DMS79 treated with DMSO at 0.1 percent for 48 hours (cell line): ENCODE results near the gene BNIP1.

Source experiments
- DNase-seq: peaks from one replicate; lab custom pipeline; 2025; lab: John Stamatoyannopoulos, UW

Gene BNIP1

DNA sequence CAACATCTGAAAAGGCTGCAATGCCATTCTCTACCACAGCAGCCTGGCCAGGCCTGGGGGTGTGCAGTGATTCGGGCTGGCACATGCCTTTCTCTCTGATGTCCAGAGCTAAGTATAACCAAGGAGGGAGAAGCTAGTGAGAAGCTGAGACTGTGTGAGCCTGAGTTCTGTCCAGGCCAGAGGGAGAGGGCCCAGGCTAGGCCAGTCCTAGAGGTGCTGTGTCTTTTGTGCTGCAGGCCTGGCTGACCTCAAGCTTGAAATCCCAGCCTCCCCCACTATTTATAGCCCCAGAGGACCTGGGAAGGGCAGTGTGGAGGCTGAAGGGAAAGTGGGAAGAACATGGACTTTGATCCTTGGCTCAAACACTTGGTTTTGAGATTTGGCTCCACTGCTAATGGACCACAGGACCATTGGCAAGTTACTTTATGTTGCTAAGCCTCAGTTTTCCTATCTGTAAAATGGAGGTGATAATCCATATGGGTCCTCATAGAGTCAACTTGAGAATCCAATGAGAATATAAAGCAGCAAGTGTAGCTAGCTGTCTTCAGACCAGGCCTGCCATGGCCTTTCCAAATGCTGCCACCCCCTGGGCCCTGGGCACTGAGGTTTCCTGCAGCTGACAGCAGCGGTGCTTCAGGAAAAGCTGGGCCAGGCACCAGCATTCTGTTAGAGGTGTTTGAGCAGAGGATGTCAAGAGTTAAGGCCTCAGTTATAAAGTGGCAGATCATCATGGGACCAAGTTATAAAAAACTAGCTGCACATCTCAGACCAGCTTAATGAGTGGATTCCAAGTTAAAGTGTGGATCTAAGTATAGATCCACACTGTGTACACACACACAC is 21.1 kb downstream of the BNIP1 start:
- no peak for DNase-seq

DNA sequence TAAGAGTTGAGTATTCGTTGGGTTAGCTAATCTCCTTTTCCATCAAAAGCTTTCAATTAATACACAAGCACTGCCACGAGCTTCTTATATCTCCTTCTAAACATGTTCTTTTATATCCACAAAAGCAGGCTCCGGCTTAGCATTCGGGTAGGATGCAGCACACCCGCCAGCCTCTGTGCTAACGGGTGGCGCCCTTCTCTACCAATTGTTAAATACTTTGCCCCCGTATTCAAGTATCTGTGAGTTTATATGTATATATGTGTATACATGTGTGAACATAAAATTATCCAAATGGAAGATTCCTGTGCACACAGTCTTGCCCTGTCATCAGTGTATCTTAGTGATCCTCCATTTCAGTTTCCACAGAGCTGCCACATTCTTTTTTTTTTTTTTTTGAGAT is 27.8 kb downstream of the BNIP1 start:
- DNase-seq: no peak

DNA sequence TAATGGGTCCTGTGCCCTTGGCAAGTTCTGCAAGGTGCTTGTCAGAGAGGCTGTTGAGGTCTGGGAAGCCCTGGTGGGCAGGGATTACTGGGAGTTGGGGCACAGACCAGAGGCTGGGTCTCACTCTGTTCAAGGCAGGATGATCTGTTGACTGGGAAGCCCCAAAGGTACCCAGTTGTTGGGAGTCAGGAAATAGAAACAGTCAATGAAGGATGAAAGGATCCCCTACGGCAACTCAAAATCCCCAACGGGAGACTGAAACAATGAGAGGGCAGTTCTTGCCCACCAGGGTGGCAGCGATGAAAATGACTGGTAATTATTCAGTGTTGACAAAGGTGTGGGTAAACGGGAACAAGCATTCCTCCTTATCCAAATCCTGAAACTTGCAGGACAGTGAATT is 31.2 kb downstream of the BNIP1 start:
- DNase-seq: no peak

DNA sequence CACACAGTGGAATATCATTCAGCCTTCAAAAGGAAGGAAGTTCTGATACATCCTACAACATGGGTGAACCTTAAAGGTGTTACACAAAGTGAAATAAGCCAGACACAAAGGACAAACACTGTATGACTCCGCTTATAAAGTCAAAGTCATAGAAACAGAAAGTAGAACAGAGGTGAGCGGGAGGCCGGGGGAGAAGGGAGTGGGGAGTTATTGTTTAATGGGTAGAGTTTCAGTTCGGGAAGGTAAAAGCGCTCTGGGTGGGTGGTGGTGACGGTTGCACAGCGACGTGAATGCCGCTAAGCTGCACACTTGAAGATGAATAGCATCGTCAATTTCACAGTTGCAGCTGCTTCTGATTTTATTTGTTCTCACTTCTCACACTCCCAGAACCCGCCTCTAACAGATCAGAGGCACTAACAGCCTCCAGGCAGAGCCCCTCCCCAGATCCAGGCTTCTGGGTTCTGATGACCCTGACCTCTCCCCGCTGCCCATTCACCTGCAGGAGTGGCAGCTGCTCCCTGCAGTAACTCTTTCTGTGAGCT is 34.1 kb downstream of the BNIP1 start:
- no peak for DNase-seq

DNA sequence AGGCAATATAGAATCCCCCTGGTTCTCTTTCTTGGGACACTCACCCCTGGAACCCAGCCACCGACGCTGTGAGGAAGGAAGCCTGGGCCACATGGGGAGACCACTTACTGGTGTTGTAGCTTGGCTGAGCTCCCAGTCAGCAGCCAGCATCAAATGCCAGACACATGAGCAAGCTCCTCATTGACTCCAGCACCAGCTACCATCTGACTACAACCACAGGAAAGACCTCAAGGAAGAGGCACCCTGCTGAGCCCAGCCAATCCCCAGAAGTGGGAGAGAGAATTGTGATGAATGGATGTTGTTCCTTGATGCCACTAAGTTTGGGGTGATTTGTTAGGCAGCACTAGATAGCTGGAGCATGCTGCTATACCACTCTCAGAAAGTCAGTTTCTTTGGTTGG is 36.0 kb downstream of the BNIP1 start:
- no peak for DNase-seq

DNA sequence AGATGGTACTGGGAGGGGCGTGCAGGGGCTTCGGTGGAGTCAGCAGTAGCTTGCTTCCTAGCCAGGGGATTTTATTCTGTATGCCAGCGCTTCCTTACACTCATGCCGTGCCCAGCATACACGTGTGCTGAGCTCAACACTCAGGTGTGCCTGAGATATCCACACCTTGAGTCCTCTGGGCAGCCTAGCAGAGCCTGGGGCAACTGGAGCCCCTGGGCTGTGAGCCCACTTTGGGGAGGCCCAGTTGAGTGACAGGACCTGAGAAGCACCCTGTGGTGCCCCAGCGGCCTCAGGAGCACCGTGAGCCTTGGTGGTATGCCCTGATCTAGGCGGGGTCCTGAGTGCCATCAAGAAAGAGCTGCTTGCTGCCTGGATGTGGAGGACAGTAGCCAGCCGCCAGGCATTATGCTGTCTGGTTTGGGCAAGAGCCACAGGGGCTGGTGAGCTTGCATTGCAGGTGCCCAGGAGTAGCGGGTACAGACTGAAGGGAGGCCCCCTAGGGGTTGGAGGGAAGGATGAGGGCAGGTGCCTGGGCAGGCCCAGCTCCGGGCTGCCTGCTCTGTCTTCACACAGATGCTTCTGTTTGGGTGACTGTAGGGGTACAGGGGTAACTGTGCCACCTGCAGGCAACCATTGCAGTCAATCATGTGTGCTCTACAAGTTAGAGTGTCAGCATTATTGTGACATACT is 42.9 kb downstream of the BNIP1 start:
- DNase-seq: no peak

DNA sequence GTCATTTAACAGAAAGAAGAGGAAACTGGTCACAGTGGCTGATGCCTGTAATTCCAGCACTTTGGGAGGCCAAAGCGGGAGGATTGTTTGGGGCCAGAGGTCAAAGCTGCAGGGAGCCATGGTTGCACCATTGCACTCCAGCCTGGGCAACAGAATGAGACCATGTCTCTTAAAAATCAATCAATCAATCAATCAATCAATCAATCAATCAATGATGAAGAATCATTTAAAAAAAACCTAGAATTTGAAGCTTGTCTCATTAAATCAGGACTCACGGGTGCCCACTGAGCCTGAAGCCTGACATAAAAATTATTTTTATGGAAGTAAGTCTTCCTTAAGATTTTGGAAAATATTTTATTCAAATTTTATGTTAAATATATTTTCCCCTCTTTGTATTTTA is 43.9 kb downstream of the BNIP1 start:
- no peak for DNase-seq

DNA sequence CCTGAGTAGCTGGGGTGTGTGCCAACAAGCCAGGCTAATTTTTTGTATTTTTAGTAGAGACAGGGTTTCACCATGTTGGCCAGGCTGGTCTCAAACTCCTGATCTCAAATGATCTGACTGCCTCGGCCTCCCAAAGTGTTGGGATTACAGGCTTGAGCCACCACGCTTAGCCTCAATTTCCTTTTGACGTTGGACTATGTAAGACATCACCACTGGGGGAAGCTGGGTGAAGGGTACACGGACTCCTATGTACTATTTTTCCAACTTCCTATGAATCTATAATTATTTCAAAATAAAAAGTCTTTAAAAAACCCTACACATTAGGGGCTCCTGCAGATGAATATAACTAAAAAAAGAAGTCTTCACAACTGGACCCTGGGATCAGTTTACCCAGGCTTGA is 46.7 kb downstream of the BNIP1 start:
- DNase-seq: no peak

DNA sequence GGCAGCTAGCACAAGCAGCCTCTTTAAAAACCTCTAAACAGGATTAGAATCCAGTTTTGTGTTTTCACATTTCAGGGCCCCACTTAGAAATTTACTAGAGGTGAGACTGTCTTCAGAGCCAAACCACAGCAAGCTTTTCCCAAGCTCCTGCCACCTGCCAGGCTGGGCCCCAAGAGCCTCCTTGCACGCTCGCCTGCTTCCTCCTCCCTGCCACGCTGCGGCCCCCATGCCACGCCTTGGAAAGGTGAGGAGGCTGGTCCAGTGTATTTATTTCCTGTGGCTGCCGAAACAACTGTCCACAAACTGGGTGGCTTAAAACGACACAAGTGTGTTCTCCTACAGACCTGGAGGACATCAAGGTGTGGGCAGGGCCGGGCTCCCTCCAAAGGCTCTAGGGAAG is 47.2 kb downstream of the BNIP1 start:
- DNase-seq: peak; percentile 41

DNA sequence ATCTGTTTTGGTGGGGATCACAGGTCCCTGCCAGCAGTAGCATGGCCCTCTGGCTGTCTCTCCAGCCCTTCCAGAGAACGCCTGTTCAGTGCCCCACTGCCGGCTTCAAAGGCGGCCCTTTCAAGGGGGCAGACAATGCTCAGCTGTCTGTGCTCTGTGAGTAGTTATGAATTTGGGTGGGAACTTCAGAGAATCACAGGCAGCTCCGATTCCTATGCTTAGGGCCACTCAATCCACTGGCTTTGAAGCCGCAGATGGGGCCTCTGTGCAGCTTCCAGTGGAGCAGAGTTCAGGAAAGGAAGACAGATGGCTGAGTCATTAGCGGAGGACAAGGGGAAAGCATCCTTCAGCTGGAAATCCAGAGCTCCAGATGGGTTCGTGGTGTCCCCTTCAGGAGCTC is 48.2 kb downstream of the BNIP1 start:
- no peak for DNase-seq

DNA sequence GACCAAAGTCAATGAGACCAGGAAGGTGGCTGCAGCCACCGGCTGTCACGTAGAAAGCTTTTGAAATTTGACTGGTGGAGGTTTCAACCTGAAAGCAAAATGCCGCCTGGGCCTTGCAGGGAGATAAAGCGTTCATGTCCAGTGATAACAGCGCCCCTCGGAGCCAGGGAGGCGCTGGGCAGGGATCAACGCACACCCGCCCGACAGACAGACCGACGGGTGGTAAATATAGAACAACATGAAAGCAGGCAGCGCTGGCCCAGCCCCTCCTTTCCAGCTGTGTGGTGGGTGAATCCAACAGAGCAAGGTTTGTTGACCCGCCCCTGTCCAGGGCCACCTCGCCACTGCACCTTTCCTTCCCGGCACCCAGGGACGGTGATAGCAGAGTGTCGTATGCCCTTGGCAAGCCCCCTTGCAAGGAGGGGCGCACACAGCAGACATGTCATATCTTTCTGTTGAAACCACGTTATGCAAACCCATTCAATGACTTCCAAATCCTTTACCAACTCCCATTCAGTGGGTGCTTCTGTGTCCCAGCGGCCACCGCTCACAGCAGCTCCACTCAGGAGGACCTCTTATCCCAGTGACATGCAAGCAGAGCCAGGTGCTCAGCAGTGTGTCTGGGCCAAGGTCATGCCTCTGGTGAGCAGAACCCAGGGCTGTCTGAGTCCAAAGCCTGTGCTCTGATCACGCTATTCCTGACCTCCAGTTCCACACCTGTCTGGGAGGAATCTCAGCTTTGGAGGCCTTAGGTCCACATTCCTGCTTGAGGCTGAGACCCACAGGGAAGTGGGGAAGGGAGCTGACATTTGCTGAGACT is 52.0 kb downstream of the BNIP1 start:
- no peak for DNase-seq

DNA sequence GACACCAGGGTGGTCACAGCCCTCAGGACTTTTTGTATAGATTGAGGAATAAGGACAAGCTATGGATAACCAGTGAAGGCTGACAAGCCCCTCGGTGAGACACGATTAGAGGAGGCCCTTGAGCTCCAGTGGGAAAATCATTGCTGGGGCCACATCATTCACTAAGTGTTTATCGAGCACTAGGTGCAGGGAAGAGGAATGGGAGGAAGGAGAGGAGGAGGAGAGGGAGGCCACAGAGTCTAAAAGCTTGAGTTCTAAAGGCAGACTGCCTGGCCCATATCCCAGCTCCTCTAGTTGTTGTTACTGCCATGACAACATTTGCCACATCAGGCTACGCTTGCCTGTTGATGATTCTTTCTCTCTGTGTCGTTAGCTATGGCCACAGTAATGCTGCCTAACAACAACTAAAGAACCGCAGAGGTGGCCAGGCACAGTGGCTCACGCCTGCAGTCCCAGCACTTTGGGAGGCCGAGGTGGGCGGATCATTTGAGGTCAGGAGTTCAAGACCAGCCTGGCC is 53.1 kb downstream of the BNIP1 start:
- DNase-seq: no peak

DNA sequence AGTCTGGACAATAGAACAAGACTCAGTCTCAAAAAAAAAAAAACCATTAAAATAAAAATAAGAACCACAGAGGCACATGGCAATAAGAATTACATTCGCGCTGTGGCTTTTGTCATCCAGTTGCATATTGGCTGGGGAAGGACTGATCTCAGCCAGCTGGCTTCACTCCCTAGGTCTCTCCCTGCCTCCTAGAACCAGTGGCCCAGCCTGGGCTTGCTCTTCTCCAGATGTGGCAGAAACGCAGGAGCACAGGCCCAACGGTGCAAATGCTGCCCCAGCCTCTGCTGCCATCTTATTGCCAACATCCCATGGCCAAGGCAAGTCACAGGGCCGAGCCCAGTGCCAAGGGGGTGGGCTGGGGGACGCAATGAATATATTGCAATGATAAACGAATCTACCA is 53.7 kb downstream of the BNIP1 start:
- no peak for DNase-seq

DNA sequence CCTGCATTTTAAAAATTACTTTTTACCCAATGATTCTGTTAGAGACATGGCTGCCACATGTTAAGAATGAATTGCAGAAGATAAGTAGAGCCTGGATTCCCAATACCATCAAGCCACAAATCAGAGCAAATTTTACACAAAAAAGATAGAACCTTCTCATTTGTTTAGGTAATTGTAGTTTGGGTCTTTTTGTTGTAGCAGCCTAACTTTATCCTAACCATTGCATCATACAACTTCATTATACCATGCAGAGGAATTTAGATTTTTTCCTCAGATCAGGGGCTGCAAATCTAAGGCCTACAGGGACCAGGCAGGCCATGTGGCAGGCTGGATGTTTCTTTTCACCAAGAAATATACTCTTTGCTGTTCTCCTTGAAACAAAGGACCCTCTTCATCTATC is 56.0 kb downstream of the BNIP1 start:
- DNase-seq: no peak

DNA sequence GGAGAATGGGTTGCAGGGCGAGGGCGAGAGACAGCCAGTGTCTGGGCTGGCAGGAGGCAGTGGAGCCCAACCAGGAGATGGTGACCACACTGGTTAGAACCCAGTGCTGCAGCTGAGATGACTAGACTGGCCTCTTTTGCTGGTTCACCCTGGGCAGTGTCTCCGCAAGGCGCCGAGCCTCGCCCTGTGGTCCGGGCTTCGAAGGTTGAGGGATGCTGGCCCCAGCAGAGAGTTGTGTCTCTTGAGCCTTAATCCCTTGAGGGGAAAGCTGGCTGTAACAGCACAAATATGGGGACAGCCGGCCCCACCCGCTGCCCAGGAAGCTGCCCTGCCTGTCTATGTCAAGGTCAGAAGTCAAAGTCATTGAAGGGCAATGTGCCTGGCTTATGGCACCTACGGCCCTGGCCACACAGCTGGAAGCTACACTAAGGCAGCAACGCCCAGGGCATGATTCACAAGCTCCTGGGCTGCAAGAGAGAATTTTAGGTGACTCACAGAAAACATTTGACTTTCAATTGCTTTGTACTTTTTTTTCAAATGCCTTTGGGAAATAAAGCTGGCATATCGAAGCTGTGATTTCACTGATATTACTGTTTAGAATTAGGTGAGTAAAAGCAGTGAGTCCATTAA is 57.4 kb downstream of the BNIP1 start:
- DNase-seq: no peak

DNA sequence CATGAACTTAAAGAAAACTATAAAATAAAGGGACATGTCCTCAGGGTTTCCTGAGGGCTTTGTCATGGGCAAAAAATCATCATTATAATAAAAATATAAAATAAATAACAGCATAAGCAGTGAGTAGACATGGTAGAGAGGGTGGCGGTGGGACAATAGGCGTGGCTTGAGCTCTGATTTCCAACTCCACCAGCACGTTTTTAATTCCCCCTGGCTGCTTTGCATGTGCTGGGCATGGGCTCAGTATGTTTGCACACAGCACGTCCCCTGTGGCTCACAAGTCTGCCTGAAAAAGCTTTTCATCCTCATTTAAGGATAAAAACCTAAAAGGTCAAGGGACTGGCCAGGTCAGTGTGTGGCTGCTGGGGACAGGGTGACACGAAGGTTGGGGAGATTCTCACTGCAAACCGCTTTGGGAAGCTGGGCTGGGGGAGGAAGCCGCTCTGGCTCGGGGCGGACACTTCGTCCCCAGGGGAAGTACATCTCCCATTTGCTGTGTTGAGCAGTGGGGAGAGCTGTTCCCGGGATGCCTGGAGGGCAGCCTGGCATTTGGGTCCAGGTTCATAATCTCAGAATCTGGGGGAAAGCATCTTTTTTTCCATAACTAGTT is 58.0 kb downstream of the BNIP1 start:
- DNase-seq: no peak

DNA sequence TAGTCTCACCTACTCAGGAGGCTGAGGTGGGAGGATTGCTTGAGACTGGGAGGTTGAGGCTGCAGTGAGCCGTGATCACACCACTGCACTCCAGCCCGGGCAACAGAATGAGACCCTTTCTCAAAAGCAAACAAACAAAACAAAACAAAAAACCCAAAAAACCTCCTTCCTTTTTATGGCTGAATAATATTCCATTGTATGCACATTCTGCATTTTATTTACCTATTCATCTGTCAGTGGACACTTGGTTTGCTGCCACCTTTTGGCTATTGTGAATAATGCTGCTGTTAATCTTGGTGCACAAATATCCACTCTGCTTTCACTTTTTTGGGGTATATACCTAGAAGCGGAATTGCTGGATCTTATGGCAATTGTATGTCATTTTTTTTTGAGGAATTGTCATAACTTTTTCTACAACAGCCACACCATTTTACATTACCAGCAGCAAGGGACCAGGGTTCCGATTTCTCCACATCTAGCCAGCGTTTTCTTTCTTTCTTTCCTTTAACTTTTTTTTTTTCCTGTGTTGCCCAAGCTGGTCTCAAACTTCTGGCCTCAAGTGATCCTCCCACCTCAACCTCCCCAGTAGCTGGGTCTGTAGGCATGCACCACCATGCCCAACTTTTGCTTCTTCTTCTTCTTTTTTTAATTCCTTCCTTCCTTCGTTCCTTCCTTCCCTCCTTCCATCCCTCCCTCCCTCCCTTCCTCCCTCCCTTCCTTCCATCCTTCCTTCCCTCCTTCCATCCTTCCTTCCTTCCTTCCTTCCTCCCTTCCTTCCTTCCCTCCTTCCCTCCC is 60.1 kb downstream of the BNIP1 start:
- DNase-seq: no peak

DNA sequence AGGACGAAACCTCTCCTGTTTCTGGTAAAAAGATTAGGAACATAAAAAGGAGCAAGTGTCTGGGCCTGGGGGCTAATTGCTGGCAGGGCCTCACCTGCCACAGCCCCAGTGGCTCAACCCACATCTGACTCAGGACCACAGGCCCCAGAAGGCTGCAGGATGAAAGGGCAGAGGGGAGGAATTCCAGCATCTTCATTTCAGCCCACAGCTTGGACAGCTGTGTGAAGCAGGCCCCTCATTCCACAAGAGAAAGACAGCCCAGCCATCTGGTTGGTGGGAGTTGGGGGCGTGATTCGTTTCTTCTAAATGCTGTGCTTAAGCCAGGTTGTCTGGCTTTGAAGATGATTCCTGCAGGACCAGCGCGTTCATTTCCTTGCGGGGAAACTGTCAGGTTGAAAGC is 61.6 kb downstream of the BNIP1 start:
- DNase-seq: no peak

DNA sequence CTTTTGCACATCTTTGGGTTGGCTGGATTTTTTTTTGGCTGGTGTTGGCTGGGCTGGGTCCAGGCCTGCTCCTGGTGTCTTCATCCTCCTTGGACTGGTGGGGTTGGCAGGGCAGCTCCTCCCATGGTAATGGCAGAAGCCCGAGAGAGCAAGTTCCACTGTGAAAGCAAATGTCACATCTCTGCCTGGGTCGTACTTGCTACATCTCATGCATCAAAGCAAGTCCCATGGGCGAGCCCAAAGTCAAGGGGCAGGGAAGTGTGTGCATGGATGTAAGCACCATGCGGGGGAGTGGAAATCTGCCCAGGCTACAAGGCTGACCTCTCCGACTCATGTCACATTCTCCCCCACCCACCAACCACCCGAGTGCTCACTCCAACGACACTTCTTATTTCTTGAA is 64.0 kb downstream of the BNIP1 start:
- no peak for DNase-seq

DNA sequence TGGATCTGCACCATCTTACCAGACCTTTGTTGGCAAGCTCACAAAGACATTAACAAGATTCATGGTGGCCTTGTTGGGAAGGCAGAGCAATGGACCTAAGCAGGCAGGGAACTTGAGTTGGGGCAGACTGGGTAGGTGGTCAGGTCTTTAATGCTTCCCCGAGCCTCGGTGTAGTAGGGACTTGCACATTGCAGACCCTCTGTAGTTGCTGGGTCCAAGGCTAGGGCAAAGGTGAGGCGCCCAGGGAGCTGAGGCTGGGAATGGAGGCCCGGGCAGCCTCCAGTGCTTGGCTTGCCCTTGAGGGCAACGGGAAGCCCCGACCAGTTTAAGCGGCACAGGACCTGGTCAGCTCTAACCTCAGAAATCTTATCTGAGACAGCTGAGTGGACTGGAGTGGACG is 66.5 kb downstream of the BNIP1 start:
- DNase-seq: no peak

DNA sequence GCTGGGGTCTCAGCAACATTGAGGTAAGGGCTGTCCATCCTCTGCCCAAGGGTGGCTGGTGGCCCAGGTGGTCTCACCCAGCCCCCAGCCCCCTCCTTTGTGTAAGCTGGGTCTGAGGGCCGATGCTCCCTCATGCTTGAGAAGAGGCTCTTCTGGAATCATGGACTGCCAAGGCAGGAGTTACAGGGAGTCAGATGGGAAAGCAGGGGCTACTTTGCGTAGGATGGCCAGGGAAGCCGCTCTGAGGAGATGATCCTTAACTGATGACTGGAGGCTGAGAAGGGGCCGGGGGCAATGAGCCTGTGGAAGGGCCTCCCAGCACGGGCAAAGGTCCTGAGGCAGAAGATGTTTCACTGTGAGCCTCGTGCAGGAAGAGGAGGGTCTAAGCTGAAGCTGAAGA is 67.0 kb downstream of the BNIP1 start:
- DNase-seq: no peak
